GM12875 (cell line): ENCODE measurements around the gene KCTD4.

Source experiments
- H3K4me3 ChIP-seq: one replicate; pipeline ENCODE4 v1.5.1; 2011; ENCODE audit warnings: low read depth, low read length, control low read depth
- TF ChIP-seq, protein P1 (sequence below): IDR thresholded peaks from 2 replicates; pipeline ENCODE4 v1.5.1; 2011; ENCODE audit warnings: low read depth, mild to moderate bottlenecking, control low read depth, inconsistent platforms, low read length, moderate library complexity, borderline replicate concordance; ENCODE audit not compliant: insufficient read depth

KCTD4 gene

DNA sequence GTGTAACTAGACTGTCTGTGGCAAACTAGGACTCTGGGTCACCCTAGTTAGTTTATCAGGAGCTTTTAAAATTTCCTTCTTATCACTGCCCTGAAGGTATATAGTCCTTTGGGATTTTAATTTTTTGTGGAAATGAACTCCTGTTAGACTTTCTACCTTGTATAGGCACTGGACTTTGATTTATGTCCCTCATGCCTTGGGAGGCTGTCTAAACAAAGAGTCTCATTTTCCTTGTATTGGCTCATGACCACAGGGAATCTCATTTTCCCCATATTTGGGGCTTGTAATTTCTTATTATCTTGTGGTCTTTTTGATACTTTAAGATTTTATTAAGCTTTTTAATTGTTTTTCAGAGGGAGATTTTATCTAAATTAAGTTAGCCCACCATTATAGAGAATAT lies 21.4 kb downstream of the KCTD4 start:
- TF ChIP-seq, protein P1, sequence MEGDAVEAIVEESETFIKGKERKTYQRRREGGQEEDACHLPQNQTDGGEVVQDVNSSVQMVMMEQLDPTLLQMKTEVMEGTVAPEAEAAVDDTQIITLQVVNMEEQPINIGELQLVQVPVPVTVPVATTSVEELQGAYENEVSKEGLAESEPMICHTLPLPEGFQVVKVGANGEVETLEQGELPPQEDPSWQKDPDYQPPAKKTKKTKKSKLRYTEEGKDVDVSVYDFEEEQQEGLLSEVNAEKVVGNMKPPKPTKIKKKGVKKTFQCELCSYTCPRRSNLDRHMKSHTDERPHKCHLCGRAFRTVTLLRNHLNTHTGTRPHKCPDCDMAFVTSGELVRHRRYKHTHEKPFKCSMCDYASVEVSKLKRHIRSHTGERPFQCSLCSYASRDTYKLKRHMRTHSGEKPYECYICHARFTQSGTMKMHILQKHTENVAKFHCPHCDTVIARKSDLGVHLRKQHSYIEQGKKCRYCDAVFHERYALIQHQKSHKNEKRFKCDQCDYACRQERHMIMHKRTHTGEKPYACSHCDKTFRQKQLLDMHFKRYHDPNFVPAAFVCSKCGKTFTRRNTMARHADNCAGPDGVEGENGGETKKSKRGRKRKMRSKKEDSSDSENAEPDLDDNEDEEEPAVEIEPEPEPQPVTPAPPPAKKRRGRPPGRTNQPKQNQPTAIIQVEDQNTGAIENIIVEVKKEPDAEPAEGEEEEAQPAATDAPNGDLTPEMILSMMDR, result no peak
- H3K4me3 ChIP-seq, result no peak overlapping the region

DNA sequence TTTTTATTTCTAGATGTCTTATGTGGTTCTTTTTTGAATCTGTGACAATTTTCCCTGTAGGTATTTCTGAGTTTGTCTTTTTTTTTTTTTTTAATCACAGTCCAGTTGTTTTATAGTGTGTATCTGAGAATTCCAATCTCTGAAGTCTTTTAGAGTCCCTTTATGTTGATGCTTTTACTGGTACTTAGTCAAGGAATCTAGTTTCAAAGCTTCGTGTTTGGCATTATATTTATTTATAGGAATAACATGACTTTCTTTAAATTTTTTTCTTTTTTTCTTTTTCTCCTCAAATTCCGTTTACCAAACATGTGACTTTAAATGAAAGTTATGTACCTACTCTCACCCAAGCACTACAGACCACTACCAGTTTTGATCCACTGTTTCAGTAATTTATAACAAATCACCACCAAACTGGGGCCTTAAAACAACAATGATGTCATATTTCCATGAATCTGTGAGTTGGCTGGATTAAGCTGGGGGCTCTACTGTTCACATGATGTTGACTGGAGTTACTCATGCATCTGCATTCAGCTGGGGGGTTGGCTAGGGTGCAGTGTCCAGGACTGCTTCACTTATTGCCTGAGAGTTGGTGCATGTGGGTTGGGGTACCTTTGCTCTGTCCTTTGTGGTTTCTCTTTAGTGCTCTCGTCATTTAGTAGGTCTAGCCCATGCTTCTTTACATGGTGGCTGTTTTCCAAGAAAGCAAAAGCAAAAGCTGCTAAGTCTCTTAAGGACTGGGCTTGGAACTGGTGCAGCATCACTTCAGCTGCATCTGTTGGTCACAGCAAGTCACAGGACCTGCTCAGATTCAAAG lies 22.3 kb downstream of the KCTD4 start:
- TF ChIP-seq, protein P1, result no peak
- H3K4me3 ChIP-seq, result no peak overlapping the region

DNA sequence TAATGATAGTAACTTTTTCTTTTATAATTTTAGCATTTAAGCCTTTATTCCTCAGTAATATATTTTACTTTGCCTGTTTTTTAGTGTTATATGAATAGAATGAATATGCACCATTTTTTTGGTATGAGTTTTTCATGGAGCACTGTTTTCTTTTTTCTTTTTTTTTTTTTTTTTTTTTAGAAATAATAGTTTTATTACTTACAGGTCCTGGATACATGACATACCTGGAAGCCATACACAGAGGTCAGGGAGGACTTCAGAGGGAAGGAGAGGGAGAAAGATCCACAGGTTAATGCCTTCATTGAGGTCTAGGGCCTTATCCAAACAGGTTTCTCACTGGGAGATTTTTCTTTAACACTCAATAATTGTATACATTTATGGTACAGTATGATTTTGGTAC lies 26.4 kb downstream of the KCTD4 start:
- no peak overlapping the region for H3K4me3 ChIP-seq
- TF ChIP-seq, protein P1, result no peak

DNA sequence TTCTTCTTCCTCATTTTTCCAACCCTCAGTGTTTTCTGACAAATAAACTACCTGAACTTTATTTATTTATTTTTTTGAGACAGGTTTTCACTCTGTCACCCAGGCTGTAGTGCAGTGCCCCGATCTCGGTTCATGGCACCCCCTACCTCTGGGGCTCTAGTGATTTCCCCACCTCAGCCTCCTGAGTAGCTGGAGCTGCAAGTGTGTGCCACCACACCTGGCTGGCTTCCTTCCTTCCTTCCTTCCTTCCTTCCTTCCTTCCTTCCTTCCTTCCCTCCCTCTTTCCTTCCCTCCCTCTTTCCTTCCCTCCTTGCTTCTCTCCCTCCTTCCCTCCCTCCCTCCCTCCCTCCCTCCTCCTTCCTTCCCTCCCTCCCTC lies 32.3 kb downstream of the KCTD4 start:
- H3K4me3 ChIP-seq, result no peak overlapping the region
- TF ChIP-seq, protein P1, result no peak

DNA sequence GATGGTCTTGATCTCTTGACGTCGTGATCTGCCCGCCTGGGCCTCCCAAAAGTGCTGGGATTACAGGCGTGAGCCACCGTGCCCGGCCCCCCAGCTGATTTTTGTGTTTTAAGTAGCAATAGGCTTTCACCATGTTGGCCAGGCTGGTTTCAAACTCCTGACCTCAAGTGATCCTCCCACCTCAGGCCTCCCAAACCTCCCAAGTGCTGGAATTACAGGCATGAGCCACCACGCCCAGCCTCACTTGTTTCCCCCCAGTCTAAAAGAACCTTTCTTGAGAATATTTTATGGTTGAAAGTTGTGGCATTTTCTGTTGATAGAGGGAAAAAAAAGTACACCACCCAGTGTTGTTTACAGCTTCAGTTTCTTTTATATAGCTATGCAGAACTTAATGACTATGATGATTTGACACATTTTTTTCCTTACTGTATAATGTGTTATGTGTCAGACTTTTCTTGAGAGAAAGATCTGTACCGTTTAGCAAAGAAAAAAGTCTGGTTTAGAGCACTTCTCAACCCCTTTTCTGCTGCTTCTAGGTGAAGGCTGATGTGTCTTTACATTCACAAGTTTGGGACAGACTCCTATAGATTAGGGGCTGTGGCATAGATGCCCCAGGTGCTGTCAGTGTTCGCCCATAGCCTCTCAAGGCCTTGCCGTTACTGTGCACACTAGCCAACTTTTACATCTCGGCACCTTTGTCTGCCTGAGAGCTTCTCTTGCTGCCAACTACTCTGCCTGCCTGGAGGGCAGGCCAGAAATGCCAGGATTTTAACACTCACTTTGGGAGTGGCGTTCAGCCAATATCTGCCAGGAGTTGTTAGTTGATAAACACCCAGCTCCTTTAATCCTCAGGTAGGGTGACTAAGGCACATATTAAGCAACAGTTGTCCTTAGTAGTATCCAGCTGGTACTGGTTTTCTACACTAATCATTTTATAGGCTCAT lies 33.0 kb downstream of the KCTD4 start:
- TF ChIP-seq, protein P1, result no peak
- no peak overlapping the region for H3K4me3 ChIP-seq

DNA sequence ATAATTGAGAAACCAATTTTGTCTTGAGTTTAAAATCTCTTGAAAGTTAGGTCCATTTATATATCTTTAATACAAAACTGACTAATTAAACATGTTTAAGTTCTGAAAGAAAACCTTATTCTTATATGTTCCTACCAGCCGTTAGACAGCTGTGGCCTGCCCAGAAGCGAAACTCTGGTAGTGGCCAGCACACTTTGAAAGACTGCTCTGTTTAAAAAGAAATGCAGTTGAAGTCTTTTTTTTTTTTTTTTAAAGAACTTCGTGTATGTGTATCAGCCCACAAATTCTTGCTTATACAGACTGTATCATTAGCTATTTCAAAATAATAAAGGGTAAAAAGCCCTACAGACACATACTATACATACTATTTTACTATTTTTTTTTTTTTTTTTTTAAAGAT lies 34.0 kb downstream of the KCTD4 start:
- TF ChIP-seq, protein P1, result no peak
- no peak overlapping the region for H3K4me3 ChIP-seq

DNA sequence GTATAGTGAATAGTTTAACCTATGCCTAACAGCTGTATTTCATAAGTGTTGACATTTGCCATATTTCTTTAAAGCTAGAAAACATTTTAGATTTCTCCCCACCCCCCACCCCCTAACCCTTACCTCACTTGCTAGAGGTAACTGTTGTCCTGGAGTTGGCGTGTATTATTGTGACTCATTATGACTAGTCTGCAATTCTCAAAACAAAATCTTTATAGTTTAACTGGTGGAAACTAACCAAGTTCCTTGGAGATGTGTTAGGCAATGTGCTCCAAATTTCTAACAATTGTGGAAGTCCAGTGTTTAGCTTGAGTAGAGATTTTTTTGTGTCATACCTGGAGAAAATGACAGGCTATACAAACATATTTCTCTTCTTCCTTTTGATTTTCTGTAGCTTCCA lies 38.0 kb downstream of the KCTD4 start:
- no peak overlapping the region for H3K4me3 ChIP-seq
- TF ChIP-seq, protein P1, result no peak
